ENCODE results near the gene SLC8A2.
"Not testable (repeated sequence)": the region's sequence is repeated elsewhere in the genome, so short reads cannot be mapped to it uniquely, and the experiment has no call there.

SLC8A2 gene

DNA sequence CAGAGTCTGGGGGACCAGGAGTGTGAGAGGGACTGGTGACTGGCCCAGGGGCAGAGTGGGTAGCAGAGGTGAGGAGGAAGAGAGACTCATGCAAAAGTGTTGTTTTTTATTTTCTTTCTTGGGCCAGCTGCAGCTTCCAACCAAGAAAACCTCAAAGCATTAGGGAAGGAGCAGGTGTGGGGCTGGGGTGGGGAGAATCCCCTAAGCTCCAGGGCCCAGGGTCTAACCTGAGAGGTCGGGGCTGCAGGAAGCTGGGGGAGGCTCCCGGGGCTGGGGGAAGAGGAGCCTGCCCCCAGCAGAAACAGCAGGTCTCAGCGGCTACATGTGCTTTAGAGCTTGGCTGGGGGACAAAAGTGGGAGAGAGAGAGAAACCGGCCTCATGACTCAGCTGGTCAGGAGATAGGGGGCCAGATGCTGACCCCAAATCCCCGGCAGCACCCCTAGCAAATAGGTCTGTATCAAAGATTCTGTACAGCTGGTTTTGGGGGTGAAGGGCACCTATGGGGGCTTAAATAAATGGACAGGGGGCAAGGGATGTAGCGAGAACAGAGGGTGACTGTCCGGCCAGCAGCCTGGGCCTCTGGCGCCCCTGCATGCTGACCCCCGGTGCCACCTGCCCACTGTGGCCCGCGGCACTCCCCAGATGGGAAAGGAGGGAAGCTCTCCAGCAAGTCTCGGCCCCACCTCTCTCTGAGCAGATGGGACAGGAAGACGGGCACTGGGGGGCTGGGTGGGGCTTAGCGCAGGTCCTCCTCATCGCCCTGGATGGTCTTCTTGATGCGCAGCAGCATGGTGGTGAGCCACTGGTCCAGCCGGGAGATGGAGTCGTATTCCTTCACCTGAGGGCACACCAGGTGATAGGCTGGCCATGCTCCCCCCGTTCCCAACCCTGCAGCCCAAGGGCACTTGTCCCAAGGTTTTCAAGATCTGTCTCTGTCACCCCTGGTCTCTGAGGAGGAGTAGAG, 16.1 kb upstream of the SLC8A2 start:
- DNase-seq (ENCODE audit: low read depth in 2 of 2): no peak
- TF ChIP-seq, protein P1, sequence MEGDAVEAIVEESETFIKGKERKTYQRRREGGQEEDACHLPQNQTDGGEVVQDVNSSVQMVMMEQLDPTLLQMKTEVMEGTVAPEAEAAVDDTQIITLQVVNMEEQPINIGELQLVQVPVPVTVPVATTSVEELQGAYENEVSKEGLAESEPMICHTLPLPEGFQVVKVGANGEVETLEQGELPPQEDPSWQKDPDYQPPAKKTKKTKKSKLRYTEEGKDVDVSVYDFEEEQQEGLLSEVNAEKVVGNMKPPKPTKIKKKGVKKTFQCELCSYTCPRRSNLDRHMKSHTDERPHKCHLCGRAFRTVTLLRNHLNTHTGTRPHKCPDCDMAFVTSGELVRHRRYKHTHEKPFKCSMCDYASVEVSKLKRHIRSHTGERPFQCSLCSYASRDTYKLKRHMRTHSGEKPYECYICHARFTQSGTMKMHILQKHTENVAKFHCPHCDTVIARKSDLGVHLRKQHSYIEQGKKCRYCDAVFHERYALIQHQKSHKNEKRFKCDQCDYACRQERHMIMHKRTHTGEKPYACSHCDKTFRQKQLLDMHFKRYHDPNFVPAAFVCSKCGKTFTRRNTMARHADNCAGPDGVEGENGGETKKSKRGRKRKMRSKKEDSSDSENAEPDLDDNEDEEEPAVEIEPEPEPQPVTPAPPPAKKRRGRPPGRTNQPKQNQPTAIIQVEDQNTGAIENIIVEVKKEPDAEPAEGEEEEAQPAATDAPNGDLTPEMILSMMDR (IDR thresholded peaks at IDR 0.05; ENCODE audit: low read depth, low read length): no peak

DNA sequence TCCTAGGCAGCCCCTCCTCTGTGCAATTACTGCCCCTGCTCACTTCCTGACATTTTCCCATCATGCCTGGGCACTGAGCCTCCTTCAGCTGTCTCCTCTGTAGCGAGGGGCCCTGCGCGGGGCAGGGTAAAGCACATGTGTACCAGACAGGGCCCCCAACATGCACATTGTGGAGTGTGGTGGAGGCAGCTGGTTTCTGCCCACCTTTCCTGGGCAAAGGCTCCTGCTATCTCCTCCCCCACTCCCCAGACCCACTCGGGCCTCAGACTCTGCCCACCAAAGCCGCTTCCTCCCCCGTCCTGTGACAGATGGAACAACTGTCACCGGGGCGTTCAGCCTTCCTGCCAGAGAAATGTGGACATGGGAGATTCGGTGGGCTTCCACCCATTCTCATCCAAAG, 15.2 kb upstream of the SLC8A2 start:
- TF ChIP-seq, protein P1 (IDR thresholded peaks at IDR 0.05; ENCODE audit: low read depth, low read length): no peak
- DNase-seq (ENCODE audit: low read depth in 2 of 2): no peak

More for the DNA sequence above, 16.1 kb upstream of the SLC8A2 start:
- H3K4me3 ChIP-seq (replicated peaks in 1 of 2; ENCODE audit: low read depth in 2 of 2, low read length in 2 of 2): no peak overlapping the region

DNA sequence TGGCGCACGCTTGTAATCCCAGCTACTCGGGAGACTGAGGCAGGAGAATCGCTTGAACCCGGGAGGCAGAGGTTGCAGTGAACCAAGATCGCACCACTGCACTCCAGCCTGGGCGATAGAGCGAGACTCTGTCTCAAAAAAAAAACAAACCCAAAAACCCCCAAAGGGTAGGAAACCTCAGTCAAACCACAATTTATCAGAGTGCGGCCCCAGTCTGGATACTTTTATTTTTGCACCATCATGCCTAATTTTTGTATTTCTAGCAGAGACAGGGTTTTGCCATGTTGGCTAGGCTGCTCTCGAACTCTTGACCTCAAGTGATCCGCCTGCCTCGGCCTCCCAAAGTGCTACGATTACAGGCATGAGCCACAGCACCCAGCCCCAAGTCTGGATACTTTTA, 14.5 kb upstream of the SLC8A2 start:
- not testable (repeated sequence) for H3K4me3 ChIP-seq (replicated peaks in 1 of 2; ENCODE audit: low read depth in 2 of 2, low read length in 2 of 2); DNase-seq (ENCODE audit: low read depth in 2 of 2)

More for the DNA sequence above, 15.2 kb upstream of the SLC8A2 start:
- no peak overlapping the region for H3K4me3 ChIP-seq (replicated peaks in 1 of 2; ENCODE audit: low read depth in 2 of 2, low read length in 2 of 2)

DNA sequence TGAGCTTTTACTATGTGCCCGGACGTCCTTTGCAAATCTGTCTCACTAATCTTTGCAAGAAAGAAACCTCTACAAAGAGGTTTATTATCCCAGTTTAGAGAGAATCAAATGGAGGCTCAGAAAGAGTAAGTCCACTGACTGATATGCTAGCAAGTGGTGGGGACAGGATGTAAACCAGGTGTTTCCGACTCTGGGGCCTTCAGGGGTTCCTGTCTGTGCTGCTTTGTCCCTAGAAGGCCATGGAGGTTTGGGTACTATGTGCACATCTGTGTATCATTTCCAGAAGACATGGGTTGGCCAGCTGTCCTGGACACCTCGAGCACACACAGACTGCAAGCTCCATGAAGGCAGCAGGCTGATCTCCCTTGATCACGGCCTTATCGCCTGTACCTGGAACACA, 13.5 kb upstream of the SLC8A2 start:
- DNase-seq (ENCODE audit: low read depth in 2 of 2): no peak
- H3K4me3 ChIP-seq (replicated peaks in 1 of 2; ENCODE audit: low read depth in 2 of 2, low read length in 2 of 2): no peak overlapping the region
- TF ChIP-seq, protein P1 (IDR thresholded peaks at IDR 0.05; ENCODE audit: low read depth, low read length): no peak

DNA sequence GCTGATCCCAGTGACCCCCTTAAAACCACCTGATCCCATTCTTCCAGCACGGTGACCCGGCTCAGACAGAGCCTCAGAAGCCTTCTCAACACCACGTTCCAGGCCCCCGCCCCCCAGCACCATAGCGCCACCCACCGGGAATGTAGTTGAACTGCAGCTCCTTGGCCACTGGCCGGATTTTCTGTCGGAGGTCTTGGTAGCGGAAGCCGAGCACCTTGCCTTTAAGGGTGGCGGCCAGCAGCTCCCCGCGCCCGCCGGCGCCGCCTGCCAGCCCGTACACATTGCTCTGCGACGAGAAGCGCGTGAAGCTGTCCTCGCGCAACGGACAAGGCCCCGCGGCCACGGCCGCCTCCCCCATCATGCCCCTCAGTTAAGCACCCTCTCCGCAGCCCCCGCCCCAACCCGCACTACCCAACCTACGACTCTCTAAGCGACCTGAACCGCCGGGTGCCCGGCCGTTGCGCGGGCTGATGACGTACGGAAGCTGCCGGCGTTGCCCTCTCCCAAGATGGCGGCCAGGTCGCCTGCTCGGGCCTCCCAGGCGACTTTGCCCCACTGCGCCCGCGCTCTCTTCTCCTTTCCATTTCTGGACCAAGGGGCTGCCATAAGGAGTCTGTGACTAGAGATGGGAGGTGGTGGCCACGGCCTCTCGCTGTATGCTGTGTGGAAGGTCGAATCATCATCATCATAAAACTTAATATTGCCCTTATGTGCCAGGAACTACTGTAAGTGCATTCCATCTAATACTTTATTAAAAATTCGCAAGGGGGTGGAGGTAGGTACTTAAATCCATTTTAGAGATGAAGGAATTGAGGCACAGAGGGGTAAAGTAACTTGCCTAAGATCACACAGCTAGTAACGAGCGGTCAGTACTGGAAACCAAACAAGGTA, 12.4 kb upstream of the SLC8A2 start, which contains the start of gene KPTN:
Gene KPTN (minus strand): TSS at position 420 of the 891 bp plus-strand sequence. CDS start 59 bp downstream, at position 361.
- TF ChIP-seq, protein P1 (IDR thresholded peaks at IDR 0.05; ENCODE audit: low read depth, low read length): peak; percentile 97
- peak within 1 kb of the TSS; percentile 64 to 78 for H3K4me3 ChIP-seq (replicated peaks in 1 of 2; ENCODE audit: low read depth in 2 of 2, low read length in 2 of 2)
- DNase-seq (ENCODE audit: low read depth in 2 of 2): peak; percentile 94 to 95

DNA sequence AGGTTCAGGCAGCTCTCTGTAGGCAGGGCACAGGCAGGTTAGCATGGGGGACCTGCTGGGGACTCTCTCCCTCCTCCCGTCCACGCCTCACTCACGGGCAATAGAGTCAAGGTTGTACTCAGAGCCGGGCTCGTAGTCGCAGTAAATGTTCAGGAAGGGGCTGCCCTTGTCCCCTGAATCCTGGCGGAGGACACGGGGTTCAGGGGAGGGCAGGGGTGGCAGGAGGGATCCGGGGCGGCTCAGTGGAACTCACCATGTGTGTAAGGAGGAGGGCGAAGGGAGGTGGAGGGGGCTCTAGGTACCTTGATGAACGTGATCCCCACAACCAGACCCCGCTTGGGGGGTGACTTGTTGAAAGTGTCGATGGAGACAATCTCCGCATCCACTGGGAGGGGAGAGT, 11.5 kb upstream of the SLC8A2 start:
- DNase-seq (ENCODE audit: low read depth in 2 of 2): no peak
- peak overlapping the region; percentile 64 to 78 for H3K4me3 ChIP-seq (replicated peaks in 1 of 2; ENCODE audit: low read depth in 2 of 2, low read length in 2 of 2)
- TF ChIP-seq, protein P1 (IDR thresholded peaks at IDR 0.05; ENCODE audit: low read depth, low read length): no peak

All from cardiac fibroblast (primary cell).